K562 (cell line): ENCODE data around the gene POLR2L. TPM values are rescaled to one million over a fixed set of nuclear protein-coding genes. Genes with fewer than 3 reads are reported as not detected.

Experiments used
- CTBP1 ChIP-seq: fragments of 450-650 bp; IDR thresholded peaks from 2 replicates; pipeline ENCODE4 v1.6.1; 2016; ENCODE audit warnings: borderline replicate concordance
- CTCF ChIP-seq, 3 experiments: IDR thresholded peaks in 2 of 3; conservative IDR thresholded peaks in 1 of 3; 2 replicates each; pipeline ENCODE4 v1.5.1; 2011 to 2012; ENCODE audit warnings: low read length in 3 of 3, mild to moderate bottlenecking in 3 of 3, control low read depth in 2 of 3, improper control_type of control experiment in 1 of 3, inconsistent platforms in 1 of 3, low read depth in 1 of 3, mixed read lengths in 1 of 3, moderate library complexity in 1 of 3; ENCODE audit not compliant: insufficient read depth in 2 of 3
- CTCFL ChIP-seq: IDR thresholded peaks from 2 replicates; pipeline ENCODE4 v1.6.1; 2011; ENCODE audit warnings: borderline replicate concordance, low read depth, mild to moderate bottlenecking, moderate library complexity, low read length; ENCODE audit not compliant: insufficient read depth, poor library complexity, severe bottlenecking
- FIP1L1 ChIP-seq: fragments of 200-400 bp; formaldehyde crosslinking; IDR thresholded peaks from 2 replicates; pipeline ENCODE4 v1.6.1; 2018; ENCODE audit warnings: mild to moderate bottlenecking, low read depth, low read length; ENCODE audit not compliant: poor library complexity, severe bottlenecking
- FOXP4 ChIP-seq: sonication (generic); formaldehyde crosslinking; IDR thresholded peaks from 2 replicates; pipeline ENCODE4 v1.8.0; 2022; ENCODE audit warnings: mild to moderate bottlenecking, missing genetic modification reagents, borderline replicate concordance
- GTF3C2 ChIP-seq: IDR thresholded peaks from 3 replicates; pipeline ENCODE4 v1.6.1; 2011; ENCODE audit warnings: borderline replicate concordance, mild to moderate bottlenecking, moderate library complexity; ENCODE audit not compliant: insufficient read length; ENCODE audit errors: extremely low read depth
- MCM3 ChIP-seq: fragments of 450-650 bp; IDR thresholded peaks from 2 replicates; pipeline ENCODE4 v1.6.1; 2016
- POLR2A ChIP-seq: fragments of 450-650 bp; conservative IDR thresholded peaks from 2 replicates; pipeline ENCODE4 v1.6.1; 2016
- POLR2AphosphoS5 ChIP-seq: IDR thresholded peaks from 2 replicates; pipeline ENCODE4 v1.6.1; 2011; ENCODE audit warnings: mild to moderate bottlenecking, low read depth, low read length, moderate library complexity; ENCODE audit not compliant: control insufficient read depth, insufficient read depth
- RBFOX2 ChIP-seq: fragments of 200-400 bp; formaldehyde crosslinking; IDR thresholded peaks from 2 replicates; pipeline ENCODE4 v1.6.1; 2017; ENCODE audit warnings: low read depth, mild to moderate bottlenecking, low read length, moderate library complexity
- ZBTB43 ChIP-seq: sonication (generic); formaldehyde crosslinking; IDR thresholded peaks from 2 replicates; pipeline ENCODE4 v1.8.0; 2023; ENCODE audit warnings: mild to moderate bottlenecking, missing genetic modification reagents
- ZNF140 ChIP-seq: fragments of 250-450 bp; sonication (Bioruptor Pico); IDR thresholded peaks from 2 replicates; pipeline ENCODE4 v1.8.0; 2021; ENCODE audit warnings: moderate library complexity, mild to moderate bottlenecking, inconsistent platforms
- ZNF740 ChIP-seq, 3 experiments: fragments of 200-800 bp in 1 of 3; sonication (Bioruptor generic) in 1 of 3; sonication (generic) in 1 of 3; formaldehyde crosslinking in 1 of 3; IDR thresholded peaks; 2 replicates each; pipeline versions ENCODE4 v1.6.1 to v1.8.0; 2016 to 2022; ENCODE audit warnings: mild to moderate bottlenecking in 2 of 3, missing compliant biosample characterization in 2 of 3, missing genetic modification characterization in 2 of 3, missing genetic modification reagents in 1 of 3
- polyA plus RNA-seq, 8 experiments: library from polyadenylated mRNA; depleted of rRNA in 4 of 8; stranded (reverse) in 5 of 8; unstranded in 3 of 8; fragments of >200 nt; fragmentation: Nextera tagmentation in 2 of 8; fragmentation: Illumina TruSeq in 1 of 8; extraction: Ambion mirVana in 2 of 8; extraction: Trizol in 1 of 8; gene quantifications; 2 replicates each; pipeline versions ENCODE4 v1.2.1 to v1.2.3, GENCODE V29; 2011 to 2014; ENCODE audit warnings: inconsistent platforms in 1 of 8, missing spikeins in 1 of 8
- total RNA-seq, 7 experiments: library from RNA; depleted of rRNA in 6 of 7; stranded (reverse); fragments of >200 nt in 6 of 7; fragmentation: Illumina TruSeq in 2 of 7; extraction: Trizol in 2 of 7; gene quantifications; 2 replicates each; pipeline versions ENCODE4 v1.2.1 to v1.2.3, GENCODE V29; 2011 to 2021; ENCODE audit warnings: low replicate concordance in 1 of 7

Gene POLR2L
- total and polyA plus RNA-seq, 9 of the 15 experiments (the other 6 are each of a cell fraction or from before 2014, with no cell fraction given) = 38.3 to 688 (median 108) TPM

- TF ChIP-seq ZBTB43 (CRISPR knock-in tag) = no peak
- peak; percentile 4 for TF ChIP-seq GTF3C2
- TF ChIP-seq POLR2A = peak; percentile 32; the same call in 1 of the 2 replicates
- peak; percentile 33; the same call in 1 of the 2 replicates for TF ChIP-seq POLR2AphosphoS5
- no peak for TF ChIP-seq CTBP1
- no peak for TF ChIP-seq MCM3
- TF ChIP-seq CTCFL = peak; percentile 69
- no peak for TF ChIP-seq FIP1L1
- peak; percentile 48; the same call in 1 of the 2 replicates for TF ChIP-seq RBFOX2
- TF ChIP-seq CTCF (IDR thresholded peaks at IDR 0.05 in 2 of 3, conservative IDR thresholded peaks at IDR 0.05 in 1 of 3; ENCODE audit: insufficient read depth in 2 of 3, low read depth in 1 of 3, low read length in 3 of 3) = peak; percentile 54 to 67 (median 56)
- TF ChIP-seq FOXP4 = no peak
- peak; percentile 51; the same call in 1 of the 2 replicates for TF ChIP-seq ZNF740 (CRISPR knock-in tag; IDR thresholded peaks at IDR 0.05)
- TF ChIP-seq ZNF740 (tag; IDR thresholded peaks at IDR 0.05) = no peak
- no peak for TF ChIP-seq ZNF140 (CRISPR knock-in tag)
These were observed 2.3 kb downstream of the POLR2L start (continued) for GRCh38 chr11:839875-840617.
